GM12873 (cell line): ENCODE data around the gene DIO2.

Experiments used
- CTCF ChIP-seq: IDR thresholded peaks from 2 replicates; pipeline ENCODE4 v1.5.1; 2012; ENCODE audit warnings: low read depth, mild to moderate bottlenecking, moderate library complexity, low read length, control low read depth; ENCODE audit not compliant: insufficient read depth; ENCODE audit errors: missing control alignments

DIO2 gene

GRCh38 chr14:80202888-80203562, 8.3 kb downstream of the DIO2 start:
- peak; percentile 89 for TF ChIP-seq CTCF

- TF ChIP-seq CTCF = no peak
These were observed 11.2 kb downstream of the DIO2 start for GRCh38 chr14:80200093-80200492.

GRCh38 chr14:80188571-80188970, 22.7 kb downstream of the DIO2 start:
- no peak for TF ChIP-seq CTCF

GRCh38 chr14:80186301-80186800, 25.0 kb downstream of the DIO2 start:
- no peak for TF ChIP-seq CTCF

- TF ChIP-seq CTCF = no peak
These were observed 34.4 kb downstream of the DIO2 start for GRCh38 chr14:80176893-80177292.

- no peak for TF ChIP-seq CTCF
These were observed 38.8 kb downstream of the DIO2 start for GRCh38 chr14:80172375-80173051.

- TF ChIP-seq CTCF = no peak
These were observed 43.4 kb downstream of the DIO2 start for GRCh38 chr14:80167793-80168448.
